OCI-LY1 (cell line): ENCODE data around the gene ITGAX.

Experiments used
- H2AFZ ChIP-seq: fragments of 200-600 bp; sonication (generic), shearing (Covaris generic); 2 replicates; pipeline ENCODE4 v1.6.0; 2014; ENCODE audit warnings: antibody characterized with exemption, mild to moderate bottlenecking, low read length
- H3F3A ChIP-seq: fragments of 200-600 bp; sonication (generic), shearing (Covaris generic); 2 replicates; pipeline ENCODE4 v1.6.0; 2014; ENCODE audit warnings: mild to moderate bottlenecking, antibody characterized with exemption, low read length, moderate library complexity; ENCODE audit not compliant: insufficient read depth
- H3K27ac ChIP-seq: fragments of 200-600 bp; sonication (generic); 2 replicates; pipeline ENCODE4 v1.5.1; 2014; ENCODE audit warnings: low read length, mixed run types, mild to moderate bottlenecking, low read depth; ENCODE audit not compliant: poor library complexity, severe bottlenecking
- H3K27me3 ChIP-seq: fragments of 200-600 bp; sonication (generic); 2 replicates; pipeline ENCODE4 v1.6.0; 2014; ENCODE audit warnings: antibody characterized with exemption, mild to moderate bottlenecking, low read length, moderate library complexity; ENCODE audit not compliant: insufficient read depth
- H3K36me3 ChIP-seq: fragments of 200-600 bp; sonication (generic); 2 replicates; pipeline ENCODE4 v1.6.1; 2014; ENCODE audit warnings: mild to moderate bottlenecking, antibody characterized with exemption, low read length, moderate library complexity, mixed read lengths; ENCODE audit not compliant: insufficient read depth
- H3K4me1 ChIP-seq: fragments of 200-600 bp; sonication (generic); 2 replicates; pipeline ENCODE4 v1.5.1; 2014; ENCODE audit warnings: mild to moderate bottlenecking, low read length, moderate library complexity; ENCODE audit not compliant: insufficient read depth, severe bottlenecking
- H3K4me2 ChIP-seq: fragments of 200-600 bp; sonication (generic), shearing (Covaris generic); 2 replicates; pipeline ENCODE4 v1.6.1; 2014; ENCODE audit warnings: low read length
- H3K4me3 ChIP-seq: fragments of 200-600 bp; sonication (generic); 2 replicates; pipeline ENCODE4 v1.5.1; 2014; ENCODE audit warnings: low read length, low read depth, mild to moderate bottlenecking, mixed read lengths; ENCODE audit not compliant: poor library complexity, severe bottlenecking
- H3K79me2 ChIP-seq: fragments of 200-600 bp; shearing (Covaris generic); 2 replicates; pipeline ENCODE4 v1.6.1; 2016; ENCODE audit warnings: mixed run types, low read length, mixed read lengths; ENCODE audit not compliant: insufficient read depth
- H3K9ac ChIP-seq: fragments of 200-600 bp; sonication (generic), shearing (Covaris generic); 2 replicates; pipeline ENCODE4 v1.6.1; 2014; ENCODE audit warnings: mild to moderate bottlenecking, low read length, mixed read lengths
- H3K9me2 ChIP-seq: fragments of 200-600 bp; sonication (generic), shearing (Covaris generic); 2 replicates; pipeline ENCODE4 v1.6.1; 2014; ENCODE audit warnings: low read depth, mild to moderate bottlenecking, low read length, mixed read lengths
- H3K9me3 ChIP-seq: fragments of 200-600 bp; shearing (Covaris generic); 2 replicates; pipeline ENCODE4 v1.6.1; 2014; ENCODE audit warnings: low read length, mixed read lengths
- H4K20me1 ChIP-seq: fragments of 200-600 bp; sonication (generic), shearing (Covaris generic); 2 replicates; pipeline ENCODE4 v1.6.0; 2016; ENCODE audit warnings: mild to moderate bottlenecking, low read length; ENCODE audit not compliant: insufficient read depth
- EZH2 ChIP-seq: fragments of 200-600 bp; sonication (generic), shearing (Covaris generic); IDR thresholded peaks from 2 replicates; pipeline ENCODE4 v1.8.0; 2017; ENCODE audit warnings: borderline replicate concordance, mixed run types, mild to moderate bottlenecking, antibody characterized with exemption, low read length, moderate library complexity, mixed read lengths
- TF ChIP-seq, protein P1 (sequence below): fragments of 200-600 bp; sonication (generic), shearing (Covaris generic); IDR thresholded peaks from 2 replicates; pipeline ENCODE4 v1.5.1; 2017; ENCODE audit warnings: mild to moderate bottlenecking, antibody characterized with exemption, low read length, moderate library complexity, mixed read lengths

ITGAX gene

DNA sequence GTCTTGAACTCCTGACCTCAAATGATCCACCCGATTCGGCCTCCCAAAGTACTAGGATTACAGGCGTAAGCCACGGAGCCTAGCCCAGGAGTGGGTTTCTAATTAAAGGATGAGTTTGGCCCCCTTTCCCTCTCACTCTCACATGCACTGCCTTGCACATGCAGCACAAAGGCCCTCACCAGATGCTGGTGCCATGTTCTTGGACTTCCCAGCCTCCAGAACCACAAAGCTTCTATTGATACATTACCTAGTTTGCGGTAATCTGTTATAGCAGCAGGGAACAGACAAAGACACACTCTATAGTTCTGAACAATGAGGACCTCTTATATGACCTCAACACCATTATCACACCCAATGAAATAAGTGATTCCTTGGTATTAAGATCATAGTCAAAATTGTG, 20.3 kb downstream of the ITGAX start:
- no peaks in the 10 kb centered on the region for H3K9me3 ChIP-seq
- H4K20me1 ChIP-seq, result no peaks in the 10 kb centered on the region

DNA sequence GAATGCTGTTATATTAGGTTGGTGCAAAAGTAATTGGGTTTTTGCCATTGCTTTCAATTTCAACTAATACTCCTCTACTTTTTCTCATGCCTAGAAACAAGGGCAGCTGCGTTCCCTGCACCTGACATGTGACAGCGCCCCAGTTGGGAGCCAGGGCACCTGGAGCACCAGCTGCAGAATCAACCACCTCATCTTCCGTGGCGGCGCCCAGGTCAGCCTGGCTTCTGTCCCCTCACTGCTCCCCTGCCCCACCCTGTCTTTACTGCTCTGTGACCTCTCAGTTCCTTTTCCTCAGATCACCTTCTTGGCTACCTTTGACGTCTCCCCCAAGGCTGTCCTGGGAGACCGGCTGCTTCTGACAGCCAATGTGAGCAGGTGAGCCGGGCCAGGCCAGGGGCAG, 21.7 kb downstream of the ITGAX start:
- Histone ChIP-seq H3K36me3 (no peaks in the 10 kb centered on the region), H3K9me2 (no peaks in the 10 kb centered on the region), H3K4me1 (no peaks in the 10 kb centered on the region), H3K79me2 (no peaks in the 10 kb centered on the region), H4K20me1 (no peaks in the 10 kb centered on the region), H3K4me3 (no peak overlapping the region), H3K4me2 (no peak overlapping the region), H3K9ac (no peak overlapping the region), H3F3A (no peaks in the 10 kb centered on the region), H3K27ac (no peak overlapping the region), H2AFZ (no peak overlapping the region), H3K9me3 (no peaks in the 10 kb centered on the region), H3K27me3 (no peaks in the 10 kb centered on the region)
- TF ChIP-seq, protein P1, sequence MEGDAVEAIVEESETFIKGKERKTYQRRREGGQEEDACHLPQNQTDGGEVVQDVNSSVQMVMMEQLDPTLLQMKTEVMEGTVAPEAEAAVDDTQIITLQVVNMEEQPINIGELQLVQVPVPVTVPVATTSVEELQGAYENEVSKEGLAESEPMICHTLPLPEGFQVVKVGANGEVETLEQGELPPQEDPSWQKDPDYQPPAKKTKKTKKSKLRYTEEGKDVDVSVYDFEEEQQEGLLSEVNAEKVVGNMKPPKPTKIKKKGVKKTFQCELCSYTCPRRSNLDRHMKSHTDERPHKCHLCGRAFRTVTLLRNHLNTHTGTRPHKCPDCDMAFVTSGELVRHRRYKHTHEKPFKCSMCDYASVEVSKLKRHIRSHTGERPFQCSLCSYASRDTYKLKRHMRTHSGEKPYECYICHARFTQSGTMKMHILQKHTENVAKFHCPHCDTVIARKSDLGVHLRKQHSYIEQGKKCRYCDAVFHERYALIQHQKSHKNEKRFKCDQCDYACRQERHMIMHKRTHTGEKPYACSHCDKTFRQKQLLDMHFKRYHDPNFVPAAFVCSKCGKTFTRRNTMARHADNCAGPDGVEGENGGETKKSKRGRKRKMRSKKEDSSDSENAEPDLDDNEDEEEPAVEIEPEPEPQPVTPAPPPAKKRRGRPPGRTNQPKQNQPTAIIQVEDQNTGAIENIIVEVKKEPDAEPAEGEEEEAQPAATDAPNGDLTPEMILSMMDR, result no peak
- no peak for TF ChIP-seq EZH2

More for the DNA sequence above, 20.3 kb downstream of the ITGAX start:
- Histone ChIP-seq H2AFZ (no peak overlapping the region), H3K27ac (no peak overlapping the region), H3K27me3 (no peaks in the 10 kb centered on the region), H3K9me2 (no peaks in the 10 kb centered on the region), H3K9ac (no peak overlapping the region), H3K36me3 (no peaks in the 10 kb centered on the region), H3K4me1 (no peaks in the 10 kb centered on the region), H3K79me2 (no peaks in the 10 kb centered on the region), H3K4me2 (no peak overlapping the region), H3F3A (no peaks in the 10 kb centered on the region), H3K4me3 (no peak overlapping the region)
- TF ChIP-seq, protein P1, result no peak
- TF ChIP-seq EZH2, result no peak

DNA sequence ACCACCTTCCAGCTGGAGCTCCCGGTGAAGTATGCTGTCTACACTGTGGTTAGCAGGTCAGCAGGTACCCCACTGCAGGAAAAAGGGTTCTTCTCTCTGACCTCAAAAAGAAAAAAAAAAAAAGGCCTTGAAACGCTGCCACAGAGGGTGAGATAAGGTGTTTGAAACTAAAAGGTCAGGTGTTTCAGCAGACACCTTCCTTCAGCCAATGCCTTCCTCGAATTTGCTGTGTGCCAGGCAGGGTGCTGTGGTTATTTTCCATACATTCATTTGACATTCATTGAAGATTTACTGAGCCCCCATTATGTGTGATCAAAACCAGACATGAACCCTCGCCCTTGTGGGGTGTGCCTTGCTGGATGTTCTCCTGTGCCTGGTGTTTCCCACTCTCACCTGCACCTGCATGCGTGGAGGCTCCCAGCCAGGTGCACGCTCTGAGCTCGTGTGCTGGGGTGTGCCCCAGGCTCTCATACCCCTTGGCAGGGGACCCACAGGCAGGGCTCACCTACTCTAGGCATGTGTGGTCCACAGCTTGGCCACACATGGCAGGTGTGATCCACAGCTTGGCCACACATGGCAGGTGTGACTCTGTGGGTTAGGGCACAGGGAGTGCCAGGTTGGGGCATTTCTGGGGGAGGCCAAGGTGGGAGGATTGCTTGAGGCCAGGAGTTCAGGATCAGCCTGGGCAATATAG, 22.4 kb downstream of the ITGAX start:
- Histone ChIP-seq H3K36me3 (no peaks in the 10 kb centered on the region), H3K9ac (no peak overlapping the region), H3K4me1 (no peaks in the 10 kb centered on the region), H3K9me2 (no peaks in the 10 kb centered on the region), H3K27ac (no peak overlapping the region), H4K20me1 (no peaks in the 10 kb centered on the region), H3K79me2 (no peaks in the 10 kb centered on the region), H2AFZ (no peak overlapping the region), H3K27me3 (no peaks in the 10 kb centered on the region), H3F3A (no peaks in the 10 kb centered on the region), H3K9me3 (no peaks in the 10 kb centered on the region), H3K4me3 (no peak overlapping the region), H3K4me2 (no peak overlapping the region)
- no peak for TF ChIP-seq EZH2
- TF ChIP-seq, protein P1, result no peak
